Vagina (tissue), 2 donors: ENCODE data around the gene THADA. TPM values are rescaled to one million over a fixed set of nuclear protein-coding genes. Genes with fewer than 3 reads are reported as not detected.

Experiments used
- DNase-seq, 2 donors: peaks; one replicate each; pipeline ENCODE4 v3.0.0-alpha.2; 2017; ENCODE audit errors: extremely low spot score in 2 of 2
- H3K27ac ChIP-seq: fragments of 200-600 bp; sonication (generic); one replicate; pipeline ENCODE4 v1.5.1; 2019
- H3K27me3 ChIP-seq: fragments of 200-600 bp; sonication (generic); one replicate; pipeline ENCODE4 v1.5.1; 2019
- H3K36me3 ChIP-seq, 2 donors: fragments of 200-600 bp; sonication (generic); one replicate each; pipeline ENCODE4 v1.5.1; 2017 to 2019
- H3K4me1 ChIP-seq: fragments of 200-600 bp; sonication (generic); one replicate; pipeline ENCODE4 v1.5.1; 2019
- H3K4me3 ChIP-seq, 2 donors: fragments of 200-600 bp; sonication (generic); 1 replicate in 1 of 2; 2 replicates in 1 of 2; pipeline ENCODE4 v1.5.1; 2016 to 2019
- H3K9me3 ChIP-seq: fragments of 200-600 bp; sonication (generic); one replicate; pipeline ENCODE4 v1.5.1; 2019
- POLR2A ChIP-seq, 2 donors: fragments of 450-650 bp; IDR thresholded peaks; one replicate each; pipeline ENCODE4 v1.6.1; 2017; ENCODE audit warnings: antibody characterized with exemption in 2 of 2, mild to moderate bottlenecking in 2 of 2, moderate library complexity in 2 of 2
- POLR2AphosphoS5 ChIP-seq, 2 donors: sonication (generic); formaldehyde crosslinking; IDR thresholded peaks; one replicate each; pipeline ENCODE4 v1.9.0; 2017; ENCODE audit warnings: antibody characterized with exemption in 2 of 2, mild to moderate bottlenecking in 2 of 2, low read depth in 1 of 2; ENCODE audit not compliant: insufficient read depth in 1 of 2
- intact Hi-C: fragments of 100-400 bp; cut with DNase I; formaldehyde crosslinking; loops from one replicate; pipeline ENCODE4 v1.15.1; 2023
- total RNA-seq: library from RNA; depleted of rRNA; stranded (reverse); fragments of >200 nt; gene quantifications from one replicate; pipeline ENCODE4 v1.2.3, GENCODE V29; 2016
- TF ChIP-seq, protein P1 (sequence below), 3 experiments: fragments of 450-650 bp in 2 of 3; fragments of 200-600 bp in 1 of 3; sonication (generic) in 1 of 3; IDR thresholded peaks; one replicate each; pipeline ENCODE4 v1.5.1; 2017 to 2019; ENCODE audit warnings: antibody characterized with exemption in 3 of 3, mild to moderate bottlenecking in 2 of 3, moderate library complexity in 2 of 3

Gene THADA
- total RNA-seq, 1 donor from 2014 or later: 32.2 TPM

DNA sequence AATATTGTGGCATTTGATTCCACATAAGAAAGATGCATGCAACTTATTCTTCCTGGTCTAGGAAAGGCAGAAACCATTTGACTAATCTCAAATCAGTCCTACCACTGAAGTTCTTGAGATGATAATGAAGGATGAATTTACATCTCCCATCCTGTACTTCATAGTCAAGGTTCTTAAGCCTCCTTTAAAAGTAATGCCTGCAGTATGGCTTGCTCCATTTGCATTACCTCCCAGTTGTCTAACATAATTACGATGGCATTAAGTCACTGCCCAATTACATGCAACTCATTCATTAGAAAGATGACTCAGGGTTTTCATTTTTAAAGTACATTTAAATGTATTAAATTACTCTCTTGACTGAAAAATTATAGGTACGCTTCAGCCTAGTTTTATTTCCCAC is 32.2 kb downstream of the THADA start:
- TF ChIP-seq, protein P1, sequence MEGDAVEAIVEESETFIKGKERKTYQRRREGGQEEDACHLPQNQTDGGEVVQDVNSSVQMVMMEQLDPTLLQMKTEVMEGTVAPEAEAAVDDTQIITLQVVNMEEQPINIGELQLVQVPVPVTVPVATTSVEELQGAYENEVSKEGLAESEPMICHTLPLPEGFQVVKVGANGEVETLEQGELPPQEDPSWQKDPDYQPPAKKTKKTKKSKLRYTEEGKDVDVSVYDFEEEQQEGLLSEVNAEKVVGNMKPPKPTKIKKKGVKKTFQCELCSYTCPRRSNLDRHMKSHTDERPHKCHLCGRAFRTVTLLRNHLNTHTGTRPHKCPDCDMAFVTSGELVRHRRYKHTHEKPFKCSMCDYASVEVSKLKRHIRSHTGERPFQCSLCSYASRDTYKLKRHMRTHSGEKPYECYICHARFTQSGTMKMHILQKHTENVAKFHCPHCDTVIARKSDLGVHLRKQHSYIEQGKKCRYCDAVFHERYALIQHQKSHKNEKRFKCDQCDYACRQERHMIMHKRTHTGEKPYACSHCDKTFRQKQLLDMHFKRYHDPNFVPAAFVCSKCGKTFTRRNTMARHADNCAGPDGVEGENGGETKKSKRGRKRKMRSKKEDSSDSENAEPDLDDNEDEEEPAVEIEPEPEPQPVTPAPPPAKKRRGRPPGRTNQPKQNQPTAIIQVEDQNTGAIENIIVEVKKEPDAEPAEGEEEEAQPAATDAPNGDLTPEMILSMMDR (IDR thresholded peaks at IDR 0.05): no peak
- TF ChIP-seq POLR2AphosphoS5 (IDR thresholded peaks at IDR 0.05; ENCODE audit: insufficient read depth in 1 of 2, low read depth in 1 of 2) (no peak), POLR2A (IDR thresholded peaks at IDR 0.05) (no peak)
- Histone ChIP-seq H3K27me3 (no peaks in the 10 kb centered on the region), H3K36me3 (peaks cover 0 to 14% of the 10 kb centered on the region in 2 donors), H3K27ac (no peak overlapping the region), H3K9me3 (no peaks in the 10 kb centered on the region), H3K4me1 (no peaks in the 10 kb centered on the region), H3K4me3 (no peak overlapping the region)
- no peak for DNase-seq
- intact Hi-C loops: no loop called here

DNA sequence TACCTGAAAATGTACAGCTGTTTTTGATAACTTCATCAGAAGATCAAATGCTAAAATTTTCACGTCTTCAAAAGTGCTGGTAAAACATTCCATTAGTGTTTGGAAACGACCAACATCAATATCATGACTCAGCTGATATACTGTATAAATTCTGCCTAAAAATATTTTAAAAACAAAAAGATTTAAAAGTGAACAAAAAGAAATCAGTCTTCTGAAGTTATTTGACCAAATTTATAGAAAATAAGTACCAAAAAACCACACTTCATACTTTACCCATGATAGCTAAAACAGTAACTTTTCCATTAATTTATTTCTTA is 35.6 kb downstream of the THADA start:
- H3K36me3 ChIP-seq: peaks cover 0 to 32% of the 10 kb centered on the region in 2 donors
- intact Hi-C loops: no loop called here
- H3K4me3 ChIP-seq: no peak overlapping the region
- H3K27ac ChIP-seq: no peak overlapping the region
- no peaks in the 10 kb centered on the region for H3K9me3 ChIP-seq
- no peaks in the 10 kb centered on the region for H3K27me3 ChIP-seq
- no peak for DNase-seq
- TF ChIP-seq POLR2A (IDR thresholded peaks at IDR 0.05) (no peak), POLR2AphosphoS5 (IDR thresholded peaks at IDR 0.05; ENCODE audit: insufficient read depth in 1 of 2, low read depth in 1 of 2) (no peak)
- TF ChIP-seq, protein P1 (IDR thresholded peaks at IDR 0.05): no peak
- no peaks in the 10 kb centered on the region for H3K4me1 ChIP-seq

DNA sequence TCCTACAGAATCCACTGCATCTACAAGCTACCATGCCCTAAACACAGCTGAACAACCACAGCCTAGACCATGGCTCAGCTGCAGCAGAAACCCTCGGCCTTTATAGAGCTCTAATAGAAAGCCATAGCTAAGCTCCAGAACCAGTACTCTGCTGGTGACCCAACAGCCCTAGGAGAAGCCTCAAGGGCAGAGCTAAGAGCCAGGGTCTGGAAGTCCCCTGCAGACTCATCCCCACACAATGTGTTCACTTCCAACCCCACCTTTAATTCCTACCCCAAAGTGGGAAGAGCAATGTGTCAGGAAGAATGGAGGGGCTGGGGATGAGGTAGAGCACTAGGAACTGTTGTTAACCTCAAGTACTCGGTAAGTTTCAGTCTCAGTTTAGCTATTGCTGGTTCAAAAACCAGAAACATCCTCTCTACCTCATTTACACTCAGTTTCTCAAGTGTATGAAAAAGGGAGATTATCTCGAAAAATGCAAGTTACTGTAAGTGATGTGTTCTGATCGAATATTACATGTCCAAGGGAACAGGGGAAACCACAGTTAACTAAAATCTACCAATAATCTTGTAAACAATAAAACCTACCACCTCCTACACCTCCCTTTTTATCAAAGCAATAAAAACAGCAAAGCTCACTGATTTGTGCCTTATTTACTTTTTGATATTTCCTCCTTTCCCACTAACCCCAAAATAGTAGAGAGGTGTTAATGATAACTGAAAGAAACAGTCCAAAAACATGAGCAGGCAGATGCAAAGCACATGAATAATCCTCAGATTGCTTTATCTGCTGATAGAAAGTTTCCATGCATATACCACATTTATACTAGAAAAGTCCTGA is 36.2 kb downstream of the THADA start:
- no peak for DNase-seq
- H3K27ac ChIP-seq: no peak overlapping the region
- H3K36me3 ChIP-seq: peaks cover 0 to 37% of the 10 kb centered on the region in 2 donors

DNA sequence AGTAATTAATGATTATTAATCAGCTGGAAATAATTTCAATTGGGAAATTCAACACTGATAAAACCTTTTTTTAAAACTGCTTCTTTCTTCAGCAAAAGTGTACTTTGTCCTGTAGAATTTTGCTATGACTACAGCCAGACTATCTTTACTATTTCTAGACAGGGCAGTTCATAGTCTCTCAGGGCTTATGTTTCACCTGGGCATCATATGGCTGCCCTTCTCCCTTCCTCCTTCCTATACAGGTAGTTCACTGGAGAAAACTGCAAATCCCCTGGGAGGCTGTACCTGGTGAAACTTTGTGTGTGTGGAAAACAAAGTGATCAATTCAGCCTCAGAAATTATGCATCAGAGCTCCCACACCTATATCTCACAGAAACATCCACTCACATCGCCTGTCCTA is 38.6 kb downstream of the THADA start:
- peaks cover 0 to 49% of the 10 kb centered on the region in 2 donors for H3K36me3 ChIP-seq
- intact Hi-C loops: no loop called here
- H3K4me3 ChIP-seq: no peak overlapping the region
- no peaks in the 10 kb centered on the region for H3K27me3 ChIP-seq
- H3K9me3 ChIP-seq: no peaks in the 10 kb centered on the region
- TF ChIP-seq POLR2AphosphoS5 (IDR thresholded peaks at IDR 0.05; ENCODE audit: insufficient read depth in 1 of 2, low read depth in 1 of 2): no peak
- TF ChIP-seq POLR2A (IDR thresholded peaks at IDR 0.05): no peak
- TF ChIP-seq, protein P1 (IDR thresholded peaks at IDR 0.05): no peak
- no peak overlapping the region for H3K27ac ChIP-seq
- no peaks in the 10 kb centered on the region for H3K4me1 ChIP-seq
- DNase-seq: no peak

More for the DNA sequence above, 36.2 kb downstream of the THADA start:
- TF ChIP-seq POLR2A (IDR thresholded peaks at IDR 0.05): no peak
- TF ChIP-seq, protein P1 (IDR thresholded peaks at IDR 0.05): no peak
- no peak for TF ChIP-seq POLR2AphosphoS5 (IDR thresholded peaks at IDR 0.05; ENCODE audit: insufficient read depth in 1 of 2, low read depth in 1 of 2)
- H3K9me3 ChIP-seq: no peaks in the 10 kb centered on the region
- H3K27me3 ChIP-seq: no peaks in the 10 kb centered on the region
- intact Hi-C loops: no loop called here
- no peak overlapping the region for H3K4me3 ChIP-seq
- H3K4me1 ChIP-seq: no peaks in the 10 kb centered on the region

DNA sequence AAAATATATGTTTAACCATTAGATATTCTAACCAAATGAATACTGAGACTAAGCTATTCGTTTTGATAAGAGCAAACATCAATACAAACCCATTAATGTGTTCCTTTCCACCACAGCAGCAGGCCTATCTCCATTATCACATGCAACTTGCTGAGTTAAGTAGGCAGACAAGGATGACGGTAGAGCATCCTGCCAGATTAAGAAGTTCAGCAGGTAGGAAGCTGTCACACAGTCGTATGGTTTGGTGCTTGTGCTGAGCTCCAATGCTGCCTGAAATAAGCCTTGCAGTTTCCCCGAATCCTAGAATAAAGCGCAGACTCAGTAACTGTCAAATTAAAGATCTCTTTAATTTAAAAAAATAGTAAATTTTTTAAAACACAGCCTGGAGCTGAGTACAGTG is 39.6 kb downstream of the THADA start:
- H3K4me3 ChIP-seq: no peak overlapping the region
- H3K27me3 ChIP-seq: no peaks in the 10 kb centered on the region
- H3K36me3 ChIP-seq: peaks cover 0 to 57% of the 10 kb centered on the region in 2 donors
- TF ChIP-seq POLR2AphosphoS5 (IDR thresholded peaks at IDR 0.05; ENCODE audit: insufficient read depth in 1 of 2, low read depth in 1 of 2) (no peak), POLR2A (IDR thresholded peaks at IDR 0.05) (no peak)
- TF ChIP-seq, protein P1 (IDR thresholded peaks at IDR 0.05): no peak
- H3K27ac ChIP-seq: no peak overlapping the region
- intact Hi-C loops: no loop called here
- no peaks in the 10 kb centered on the region for H3K4me1 ChIP-seq
- no peak for DNase-seq
- no peaks in the 10 kb centered on the region for H3K9me3 ChIP-seq
